NCI-H1930 (cell line): ENCODE data around the gene PPM1N.

Experiments
- DNase-seq, 2 experiments: peaks; one replicate each; lab custom pipeline; 2025; lab: John Stamatoyannopoulos, UW

PPM1N gene

DNA sequence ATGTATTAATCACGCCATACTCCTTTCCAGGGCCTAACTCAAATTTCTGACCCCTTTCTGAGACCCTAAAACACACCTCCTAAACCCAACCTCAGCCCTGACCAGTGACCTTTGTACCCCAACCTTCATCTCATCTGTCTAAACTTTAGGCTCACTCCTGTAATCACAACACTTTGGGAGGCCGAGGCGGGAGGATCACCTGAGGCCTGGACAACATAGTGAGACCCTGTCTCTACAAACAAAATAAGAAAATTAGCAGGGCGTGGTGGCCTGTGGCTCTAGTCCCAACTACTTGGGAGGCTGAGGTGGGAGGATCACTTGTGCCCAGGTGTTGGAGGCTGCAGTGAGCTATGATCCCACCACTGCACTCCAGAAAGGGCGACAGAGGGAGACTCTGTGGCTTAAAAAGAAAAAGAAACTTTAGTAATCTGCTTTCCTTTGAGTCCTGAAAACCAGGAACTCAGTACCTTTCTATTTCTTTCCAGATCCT, 6.1 kb upstream of the PPM1N start:
- DNase-seq: no peak

DNA sequence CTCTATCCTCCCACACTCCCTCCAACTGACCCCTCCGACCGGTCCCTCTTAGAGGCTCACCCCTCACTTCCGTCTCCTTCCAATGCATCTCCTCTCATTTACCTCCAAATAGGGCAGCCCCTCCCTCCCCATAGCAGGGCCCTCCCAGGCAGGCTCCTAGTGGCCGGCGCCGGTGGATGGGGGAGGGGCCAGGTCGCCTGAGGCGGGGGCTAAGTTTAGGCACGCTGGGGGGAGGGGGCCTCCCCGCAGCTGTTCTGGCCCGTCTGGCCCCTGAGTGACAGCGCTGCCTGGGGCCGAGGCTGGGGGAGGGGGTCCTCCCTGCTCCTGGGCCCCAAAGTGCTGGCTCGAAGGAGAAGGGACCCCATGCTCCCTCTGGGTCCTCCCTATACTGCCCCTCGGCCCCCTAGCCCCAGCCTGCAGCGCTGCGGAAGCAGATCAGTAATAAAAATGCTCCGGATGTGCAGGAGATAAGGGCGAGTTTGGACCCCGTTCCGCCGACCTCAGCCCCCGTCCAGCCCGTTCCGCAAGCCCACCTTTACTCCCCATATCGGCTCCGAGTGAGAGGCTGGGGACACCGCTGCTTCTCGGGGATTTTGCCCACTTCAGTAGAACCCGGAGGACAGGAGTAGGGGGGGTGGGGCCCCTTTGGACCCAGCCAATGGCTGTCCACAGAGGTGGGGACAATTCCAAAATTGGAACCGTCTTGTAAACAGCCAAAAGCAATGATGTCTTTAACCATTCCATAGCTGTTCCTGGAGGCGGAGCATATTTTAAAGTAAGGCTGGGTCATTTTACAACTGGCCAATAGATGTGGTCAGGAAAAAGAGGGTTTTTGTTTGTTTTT, 5.4 kb upstream of the PPM1N start:
- DNase-seq: no peak

DNA sequence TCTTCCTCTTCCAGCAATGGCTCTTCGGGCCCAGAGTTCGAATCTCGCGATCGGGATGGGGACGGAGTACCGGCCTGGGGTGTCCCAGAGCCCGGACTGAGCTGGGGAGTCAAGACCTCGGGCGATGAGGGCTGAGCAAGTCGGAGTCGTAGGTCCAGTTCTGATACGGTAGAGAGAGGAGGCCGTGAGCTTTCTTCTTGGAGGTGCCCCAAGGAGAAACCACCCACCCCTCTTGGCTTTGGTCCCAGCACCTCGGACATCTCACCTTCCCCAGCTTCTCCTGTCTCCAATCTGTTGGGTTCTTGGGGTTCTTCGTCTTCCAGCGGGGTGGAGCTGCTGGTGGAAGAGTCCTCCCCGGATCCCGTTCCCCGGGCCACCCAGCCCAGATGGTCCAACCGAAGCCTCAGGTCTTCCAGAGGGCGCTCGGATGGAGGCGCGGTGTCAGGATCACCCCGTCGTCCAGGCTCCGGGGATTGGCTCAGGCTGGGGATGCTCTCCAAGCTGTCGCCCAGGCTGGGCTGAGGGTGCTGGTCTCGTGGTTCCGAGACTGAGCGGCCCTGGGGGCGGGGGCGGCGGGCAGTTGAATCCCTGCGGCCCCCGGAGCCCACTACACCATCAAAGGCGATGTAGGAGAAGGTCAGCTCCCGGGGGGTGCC, 3.9 kb upstream of the PPM1N start:
- DNase-seq: no peak

DNA sequence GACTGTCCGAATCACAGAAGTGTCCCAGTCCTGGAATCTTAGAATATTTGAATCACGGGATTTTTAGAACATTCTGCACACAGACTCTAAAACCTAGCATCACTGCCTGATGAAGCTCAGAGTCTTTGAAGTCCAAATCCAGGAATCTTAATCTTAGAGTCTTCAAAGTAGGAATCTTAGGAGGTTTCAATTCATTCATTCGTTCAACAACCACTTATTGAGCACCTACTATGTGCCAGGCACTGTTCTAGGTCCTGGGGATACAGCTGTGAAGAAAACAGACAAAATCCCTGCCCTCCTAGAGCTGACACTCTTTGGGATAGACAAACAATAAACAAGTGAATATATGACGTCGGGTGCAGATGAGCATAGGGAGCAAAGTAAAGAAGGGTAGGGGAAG, 3.1 kb upstream of the PPM1N start:
- no peak for DNase-seq

DNA sequence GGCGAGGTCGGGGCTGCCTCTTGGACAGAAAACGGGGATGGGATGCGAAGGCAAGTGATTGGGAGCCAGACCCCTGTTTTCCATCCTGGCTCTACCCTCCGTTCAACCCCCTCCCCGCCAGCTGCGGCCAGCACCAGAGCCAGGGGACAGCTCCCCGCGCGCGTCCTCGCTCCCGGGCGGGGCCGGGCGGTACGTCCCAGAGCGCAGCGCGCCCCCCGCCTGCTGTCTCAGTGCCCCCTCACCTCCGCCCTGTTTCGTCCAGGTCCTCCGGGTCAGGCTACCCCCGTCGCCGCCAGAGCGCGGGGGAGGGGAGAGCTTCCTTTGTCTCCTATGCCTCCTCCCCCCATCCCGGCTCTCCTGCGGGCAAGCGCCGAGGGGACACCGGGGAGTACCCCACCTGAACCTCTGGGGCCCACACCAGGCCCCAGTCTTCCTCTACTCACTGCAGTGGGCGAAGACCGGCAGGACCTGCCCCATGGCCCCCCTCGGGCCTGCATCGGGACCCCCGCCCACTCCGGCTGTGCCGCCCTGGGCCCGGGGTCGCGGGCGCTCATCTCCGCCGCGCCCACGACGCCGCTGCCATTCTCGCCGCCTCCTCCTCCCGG, 1.8 kb upstream of the PPM1N start:
- DNase-seq: no peak

DNA sequence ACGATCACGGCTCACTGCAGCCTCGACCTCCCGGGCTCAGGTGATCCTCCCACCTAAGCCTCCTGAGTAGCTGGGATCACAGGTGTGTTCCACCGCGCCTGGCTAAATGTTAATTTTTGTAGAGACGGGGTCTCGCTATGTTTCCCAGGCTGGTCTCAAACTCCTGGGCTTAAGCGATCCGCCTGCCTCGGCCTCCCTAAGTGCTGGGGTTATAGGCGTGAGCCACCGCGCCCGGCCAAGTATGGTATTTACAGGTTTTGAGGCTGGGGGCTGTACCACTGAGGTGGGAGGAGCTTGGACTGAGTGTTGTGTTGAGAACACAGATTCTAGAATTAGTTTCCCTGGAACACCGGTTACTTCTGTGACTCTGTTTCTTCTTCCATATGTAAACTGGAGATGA, 452 bp upstream of the PPM1N start:
- no peak for DNase-seq

DNA sequence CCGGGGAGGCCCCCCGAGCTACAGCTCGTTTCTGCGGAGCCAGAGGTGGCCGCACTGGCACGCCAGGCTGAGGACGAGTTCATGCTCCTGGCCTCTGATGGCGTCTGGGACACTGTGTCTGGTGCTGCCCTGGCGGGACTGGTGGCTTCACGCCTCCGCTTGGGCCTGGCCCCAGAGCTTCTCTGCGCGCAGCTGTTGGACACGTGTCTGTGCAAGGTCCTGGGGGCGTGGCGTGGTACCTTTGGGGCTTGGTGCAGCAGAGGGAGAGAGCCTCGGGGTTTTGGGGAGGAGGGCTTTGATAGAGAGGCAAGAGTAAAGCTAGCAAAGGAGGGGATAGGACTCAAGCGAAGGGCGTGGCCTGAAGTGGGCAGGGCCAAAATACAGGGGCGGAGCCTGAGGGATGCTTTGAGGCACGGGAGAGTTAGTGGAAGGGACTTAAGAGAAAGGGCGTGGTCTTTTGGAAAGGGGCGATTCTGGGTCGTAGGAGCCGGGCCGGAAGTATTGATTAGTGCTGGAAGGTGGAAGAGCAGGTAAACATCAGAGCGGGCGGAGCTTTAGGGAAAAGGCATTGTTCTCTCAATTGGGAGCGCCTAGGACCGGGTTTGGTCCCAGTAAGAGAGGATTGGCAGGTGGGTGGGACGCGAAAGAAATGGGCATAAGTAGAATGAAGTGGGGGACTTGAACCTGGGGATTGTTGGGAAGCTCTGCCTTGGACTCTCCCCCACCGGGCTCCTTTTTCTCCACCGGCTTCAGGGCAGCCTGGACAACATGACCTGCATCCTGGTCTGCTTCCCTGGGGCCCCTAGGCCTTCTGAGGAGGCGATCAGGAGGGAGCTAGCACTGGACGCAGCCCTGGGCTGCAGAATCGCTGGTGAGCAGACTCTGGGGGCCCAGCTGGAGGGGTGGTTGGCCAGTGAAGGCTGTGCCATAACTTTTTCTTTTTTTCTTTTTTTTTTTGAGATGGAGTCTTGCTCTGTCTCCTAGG, 1.2 kb downstream of the PPM1N start:
- peak; percentile 76 to 89 for DNase-seq

DNA sequence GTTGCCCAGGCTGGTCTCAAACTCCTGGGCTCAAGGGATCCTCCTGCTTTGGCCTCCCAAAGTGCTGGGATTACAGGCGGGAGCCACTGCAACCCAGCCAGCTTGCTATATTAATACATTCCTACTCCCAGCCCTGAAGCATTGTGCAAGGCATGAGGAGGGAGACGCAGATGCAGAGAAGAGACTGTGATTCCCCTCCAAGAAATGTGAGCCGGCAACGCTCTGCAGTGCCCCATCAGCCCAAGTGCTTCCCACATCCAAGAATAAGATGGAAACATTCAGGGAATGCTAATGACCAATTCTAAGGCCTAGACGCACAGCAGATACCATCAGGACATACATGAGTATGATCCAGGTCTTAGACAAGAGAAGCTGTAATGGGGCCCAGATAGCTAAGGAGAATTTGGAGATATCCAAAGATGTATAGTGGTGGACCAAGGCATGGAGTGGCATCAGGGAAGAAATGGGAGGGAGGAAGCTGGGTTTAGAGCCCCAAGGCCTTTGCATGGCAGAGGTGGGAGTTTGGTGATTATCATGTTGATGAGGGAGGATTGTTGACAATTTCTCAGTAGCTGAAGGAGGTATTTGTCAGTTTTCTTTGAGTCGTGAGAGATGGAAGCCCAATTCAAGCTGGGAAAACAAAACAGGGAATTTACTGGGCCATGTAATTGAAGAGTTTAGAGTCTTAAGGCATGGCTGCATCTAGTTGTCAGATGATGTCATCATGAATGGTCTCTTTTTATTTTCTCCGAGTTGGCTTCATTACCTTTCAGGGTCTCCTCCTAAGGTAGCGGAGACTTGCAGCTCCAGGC, 2.9 kb downstream of the PPM1N start:
- DNase-seq: no peak

DNA sequence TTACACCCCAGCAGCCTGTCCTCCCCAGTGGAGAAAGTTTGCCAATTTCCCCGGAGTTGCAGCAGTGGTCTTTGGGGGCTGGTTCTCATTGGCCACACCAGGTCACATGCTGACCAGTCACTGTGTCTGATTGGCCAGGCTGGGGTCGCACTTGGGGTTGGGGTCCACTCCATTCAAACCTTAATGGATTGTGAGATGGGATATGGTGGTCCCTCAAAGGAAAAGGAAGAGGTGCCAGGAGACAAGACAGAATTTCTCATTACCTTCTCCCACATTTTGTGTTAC, 3.4 kb downstream of the PPM1N start:
- no peak for DNase-seq

DNA sequence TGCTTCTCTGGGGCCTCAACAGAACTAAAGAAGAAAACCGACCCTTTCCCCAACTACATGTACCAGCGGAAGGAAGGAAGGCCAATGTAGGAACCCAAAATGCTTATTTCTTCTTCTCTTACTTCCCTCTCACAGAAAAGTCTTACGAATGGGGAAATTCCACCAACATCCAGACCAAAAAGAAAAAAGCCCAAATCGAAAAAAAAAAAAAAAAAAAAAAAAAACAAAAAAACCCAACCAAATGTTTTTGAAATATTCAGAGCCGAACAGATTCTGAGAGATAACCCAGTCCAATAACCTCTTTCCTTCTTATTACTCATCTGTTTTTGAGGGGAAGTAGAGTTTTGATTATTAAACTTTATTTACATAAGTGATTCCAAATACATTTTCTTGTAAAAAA, 3.9 kb downstream of the PPM1N start:
- DNase-seq: no peak

DNA sequence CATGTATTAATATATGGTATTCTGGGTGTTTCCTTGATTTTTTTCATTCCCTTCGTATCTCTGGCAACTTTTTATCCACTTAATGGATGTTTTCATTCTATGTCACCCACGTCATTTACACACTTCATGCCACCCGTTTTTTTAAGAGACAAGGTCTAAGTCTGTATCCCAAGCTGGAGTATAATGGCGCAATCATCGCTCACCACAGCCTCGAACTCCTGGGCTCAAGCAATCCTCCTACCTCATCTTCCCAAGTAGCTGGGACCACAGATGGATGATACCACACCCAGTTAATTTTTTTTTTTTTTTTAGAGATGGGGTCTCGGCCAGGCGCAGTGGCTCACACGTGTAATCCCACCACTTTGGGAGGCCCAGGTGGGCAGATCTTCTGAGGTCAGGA, 5.7 kb downstream of the PPM1N start:
- DNase-seq: no peak

DNA sequence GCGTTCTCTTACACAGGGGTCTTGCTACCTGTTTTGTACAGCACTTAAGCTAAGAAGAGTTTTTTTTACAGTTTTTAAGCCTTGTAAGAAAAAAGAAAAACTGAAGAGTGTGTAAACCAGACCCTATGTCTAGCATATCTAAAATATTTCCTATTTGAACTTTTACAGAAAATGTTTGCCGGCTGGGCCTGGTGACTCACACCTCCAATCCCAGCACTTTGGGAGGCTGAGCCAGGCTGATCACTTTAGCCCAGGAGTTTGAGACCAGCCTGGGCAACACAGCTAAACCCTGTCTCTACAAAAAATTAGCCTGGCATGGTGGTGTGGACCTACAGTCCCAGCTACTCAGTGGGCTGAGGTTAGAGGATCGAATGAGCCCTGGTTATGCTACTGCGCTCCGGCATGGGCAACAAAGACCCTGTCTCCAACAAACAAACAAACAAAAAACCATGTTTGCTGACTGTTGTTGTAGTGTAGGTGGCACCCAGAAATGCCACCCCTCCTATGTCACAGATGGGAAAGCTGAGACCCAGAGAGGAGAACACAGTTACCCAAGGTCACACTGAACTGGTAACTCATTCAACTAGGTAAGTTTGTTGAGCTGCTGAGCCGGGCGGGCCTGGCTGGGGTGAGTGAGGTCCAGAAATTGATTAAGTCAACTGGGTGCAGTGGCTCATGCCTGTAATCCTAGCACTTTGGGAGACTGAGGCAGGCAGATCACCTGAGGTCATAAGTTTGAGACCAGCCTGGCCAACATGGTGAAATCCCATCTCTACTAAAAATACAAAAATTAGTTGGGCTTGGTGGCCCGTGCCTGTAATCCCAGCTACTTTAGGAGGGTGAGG, 7.1 kb downstream of the PPM1N start:
- no peak for DNase-seq

DNA sequence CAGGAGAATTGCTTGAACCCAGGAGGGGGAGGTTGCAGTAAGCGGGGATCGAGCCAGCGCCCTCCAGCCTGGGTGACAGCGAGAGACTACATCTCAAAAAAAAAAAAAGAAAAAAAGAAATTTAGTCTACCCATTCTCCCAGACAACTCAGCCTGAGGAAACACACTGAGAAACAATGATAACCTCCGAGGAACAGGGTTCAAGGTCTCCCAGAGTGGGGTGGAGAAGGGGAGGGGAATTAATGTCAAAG, 7.7 kb downstream of the PPM1N start:
- DNase-seq: no peak

DNA sequence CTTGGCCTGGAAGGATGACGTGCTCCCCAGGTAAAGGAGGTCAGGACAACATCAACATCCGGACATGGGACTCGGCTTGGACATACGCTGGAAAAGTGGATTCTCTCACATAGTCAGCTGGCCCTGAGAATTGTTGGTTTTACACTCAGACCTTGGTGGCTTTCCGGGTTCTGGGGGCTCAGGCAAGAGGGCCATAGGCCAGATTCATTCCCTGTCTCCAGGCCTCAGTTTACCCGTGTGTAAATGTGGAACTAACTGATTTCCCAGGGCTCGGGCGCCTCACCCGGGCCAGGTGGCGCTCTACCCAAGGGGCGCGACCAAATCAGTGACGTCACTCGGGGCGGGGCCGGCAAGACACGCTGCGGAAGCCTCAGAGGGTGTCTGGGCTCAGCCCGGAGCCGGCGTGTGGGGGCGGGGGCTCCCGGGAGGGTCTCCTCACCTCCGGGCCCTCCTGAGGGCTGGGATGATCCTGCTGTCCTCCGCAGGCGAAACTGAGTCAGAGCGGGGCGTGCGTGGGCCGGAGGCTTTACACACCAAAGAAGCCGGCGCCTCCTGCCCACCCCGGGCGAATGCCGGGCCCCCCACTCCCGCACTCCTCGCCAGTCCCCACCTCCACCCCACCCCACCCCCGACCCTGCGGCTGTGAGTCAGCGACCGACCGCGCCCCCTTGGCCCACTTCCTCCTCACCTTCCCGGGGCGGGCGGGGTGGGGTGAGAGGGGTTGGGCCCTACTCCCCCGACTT, 8.2 kb downstream of the PPM1N start:
- peak; percentile 91 to 96 for DNase-seq

DNA sequence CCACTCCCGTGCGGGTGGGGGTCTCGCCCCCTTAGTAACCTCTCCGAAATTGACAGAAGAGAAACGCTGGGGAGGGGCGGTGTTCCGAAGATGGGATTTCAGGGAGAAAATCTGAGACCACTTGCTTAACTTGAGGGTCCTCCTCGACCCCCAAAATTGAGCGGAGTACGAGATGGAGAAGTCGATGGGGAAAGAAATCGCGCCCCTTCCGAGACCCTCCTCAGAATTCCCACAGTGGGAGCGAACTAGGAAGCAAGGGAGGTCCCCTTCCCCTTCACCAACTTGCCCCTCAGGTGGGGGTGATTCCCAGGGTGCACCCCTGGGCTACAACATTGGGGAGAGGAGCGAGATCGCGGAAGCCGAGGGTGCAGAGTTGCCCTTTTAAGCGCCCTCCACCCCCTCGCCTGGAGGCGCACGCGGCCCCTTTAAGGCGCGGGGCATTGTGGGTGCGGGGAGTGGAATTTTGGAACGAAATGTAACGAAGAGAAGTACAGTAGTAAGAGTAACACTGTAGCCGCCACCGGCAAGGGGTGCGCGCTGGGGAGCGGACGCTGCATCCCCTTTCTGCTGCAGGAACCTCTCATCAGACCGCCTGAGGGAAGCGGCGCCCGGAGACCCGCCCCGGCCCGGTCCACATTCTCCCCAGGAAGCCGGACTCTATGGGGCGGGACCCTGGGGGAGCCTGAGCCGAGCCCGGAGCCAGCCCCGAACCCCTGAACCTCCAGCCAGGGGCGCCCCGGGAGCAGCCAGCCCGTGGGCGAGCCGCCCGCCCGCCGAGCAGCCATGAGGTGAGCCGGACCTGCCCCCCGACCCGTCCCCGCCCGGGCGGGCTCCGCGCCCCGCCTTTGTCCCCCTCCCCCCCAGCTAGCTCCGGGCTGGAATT, 9.0 kb downstream of the PPM1N start, which contains the start of gene VASP:
TSS of gene VASP (plus strand) at position 491 of the 883 bp plus-strand sequence. CDS start at position 784, 293 bp downstream.
- peak; percentile 58 to 80 for DNase-seq

DNA sequence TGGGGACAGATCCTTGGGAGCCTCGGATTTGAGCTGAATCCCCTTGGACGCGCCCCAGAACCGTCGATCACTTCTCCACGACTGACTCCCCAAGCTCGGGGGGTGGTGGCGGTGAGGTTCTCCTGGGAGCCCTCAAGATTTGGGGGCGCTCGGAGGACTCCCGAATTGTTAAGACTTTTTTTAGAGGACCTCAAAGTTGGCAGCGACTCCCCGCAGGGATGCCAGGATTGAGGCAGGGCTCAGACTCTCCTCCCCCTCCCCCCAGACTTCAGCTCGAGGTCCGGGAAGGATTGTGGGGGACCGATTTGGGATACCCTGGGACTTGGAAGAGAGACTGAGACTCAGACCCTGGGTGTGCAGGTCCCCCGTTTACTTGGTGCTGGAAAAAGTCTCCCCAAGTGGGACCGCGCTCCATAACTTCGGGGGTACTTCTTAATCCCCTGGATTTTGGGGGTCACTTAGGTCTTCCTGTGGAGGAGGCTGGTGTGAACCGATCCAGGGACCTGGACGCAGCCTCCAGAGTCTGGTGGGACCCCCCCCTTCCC, 9.7 kb downstream of the PPM1N start:
- no peak for DNase-seq

DNA sequence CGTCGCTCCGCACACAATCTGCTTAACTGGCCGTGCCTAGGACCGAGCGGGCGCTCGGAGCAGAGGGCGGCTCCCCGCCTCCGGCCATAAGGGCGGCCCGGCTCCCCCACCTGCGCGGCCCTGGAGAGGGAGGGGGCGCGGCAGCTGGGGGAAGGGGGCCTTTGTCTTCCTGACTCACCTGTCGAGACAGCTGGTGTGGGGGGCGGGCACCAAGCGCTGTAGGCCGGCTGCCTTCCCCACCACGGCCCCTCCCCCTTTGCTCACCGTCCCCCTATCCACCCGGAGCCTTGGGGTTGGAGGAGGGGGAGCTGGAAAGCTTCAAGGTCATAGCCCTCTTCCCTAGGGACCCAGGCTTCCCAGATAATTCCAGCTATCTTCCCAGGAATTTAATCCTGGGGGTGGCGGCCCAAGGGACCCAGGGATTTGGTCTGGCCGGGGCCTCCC, 10.2 kb downstream of the PPM1N start:
- no peak for DNase-seq
